Upper lobe of left lung (tissue), 4 donors: ENCODE data around the gene RITA1.

Experiments used
- CTCF ChIP-seq, 6 experiments: fragments of 450-650 bp in 4 of 6; fragments of 200-600 bp in 2 of 6; sonication (generic) in 2 of 6; IDR thresholded peaks; one replicate each; pipeline ENCODE4 v1.5.1; 2016 to 2019; ENCODE audit warnings: antibody characterized with exemption in 6 of 6
- EP300 ChIP-seq, 4 donors: sonication (generic); formaldehyde crosslinking; IDR thresholded peaks; one replicate each; pipeline ENCODE4 v1.5.1; 2017; ENCODE audit warnings: antibody characterized with exemption in 4 of 4, control low read depth in 2 of 4
- POLR2A ChIP-seq, 4 donors: fragments of 450-650 bp; IDR thresholded peaks; one replicate each; pipeline ENCODE4 v1.5.1; 2016 to 2017; ENCODE audit warnings: antibody characterized with exemption in 4 of 4, mild to moderate bottlenecking in 2 of 4
- POLR2AphosphoS5 ChIP-seq, 2 donors: sonication (generic); formaldehyde crosslinking; IDR thresholded peaks; one replicate each; pipeline ENCODE4 v1.5.1; 2017; ENCODE audit warnings: antibody characterized with exemption in 2 of 2

GRCh38 chr12:113196990-113197389 is 11.5 kb downstream of the RITA1 start:
- TF ChIP-seq CTCF (IDR thresholded peaks at IDR 0.05) (peak; percentile 40 to 62 (median 52)), POLR2A (IDR thresholded peaks at IDR 0.05) (no peak), POLR2AphosphoS5 (IDR thresholded peaks at IDR 0.05) (no peak), EP300 (IDR thresholded peaks at IDR 0.05) (no peak)
